Chondrocyte (in vitro differentiated cells): Measurements from ENCODE around the gene NSFL1C. TPM values are rescaled to one million over a fixed set of nuclear protein-coding genes. Genes with fewer than 3 reads are reported as not detected.

ENCODE experiments used
- DNase-seq: peaks from one replicate; pipeline ENCODE4 v3.0.0; 2021; ENCODE audit warnings: mixed read lengths, low spot score
- H3K27ac Mint-ChIP-seq: one replicate; pipeline ENCODE4 v1.8.0; 2021; ENCODE audit warnings: mild to moderate bottlenecking, moderate library complexity, mixed read lengths; ENCODE audit not compliant: unreplicated experiment
- H3K27me3 Mint-ChIP-seq: 2 replicates; pipeline ENCODE4 v1.8.0; 2021; ENCODE audit warnings: low read depth, mixed read lengths
- H3K36me3 Mint-ChIP-seq: 2 replicates; pipeline ENCODE4 v1.8.0; 2021; ENCODE audit warnings: low read depth, mixed read lengths
- H3K4me1 Mint-ChIP-seq: 2 replicates; pipeline ENCODE4 v1.8.0; 2021; ENCODE audit warnings: low read depth, mild to moderate bottlenecking, mixed read lengths
- H3K4me3 Mint-ChIP-seq: one replicate; pipeline ENCODE4 v1.8.0; 2021; ENCODE audit warnings: mild to moderate bottlenecking, moderate library complexity, mixed read lengths; ENCODE audit not compliant: unreplicated experiment
- H3K9me3 Mint-ChIP-seq: 2 replicates; pipeline ENCODE4 v1.8.0; 2021; ENCODE audit warnings: low read depth, mixed read lengths
- CTCF ChIP-seq: fragments of 200-600 bp; sonication (generic); IDR thresholded peaks from 2 replicates; pipeline ENCODE4 v1.5.0; 2021; ENCODE audit warnings: antibody characterized with exemption, mild to moderate bottlenecking, moderate library complexity
- total RNA-seq: library from RNA; stranded (reverse); gene quantifications from 3 replicates; pipeline ENCODE4 v1.2.1, GENCODE V29; 2021

The NSFL1C gene
- total RNA-seq, 1 donor from 2014 or later, result 75.3 TPM

- Mint-ChIP-seq H3K9me3 (no peaks in the 10 kb centered on the region), H3K4me3 (no peak overlapping the region), H3K27ac (no peak overlapping the region), H3K4me1 (peaks cover 11% of the 10 kb centered on the region), H3K36me3 (peaks cover 46% of the 10 kb centered on the region), H3K27me3 (no peaks in the 10 kb centered on the region)
- DNase-seq, result no peak
- no peak for TF ChIP-seq CTCF
Observed at GRCh38 chr20:1450926-1451491, 15.6 kb downstream of the NSFL1C start.

GRCh38 chr20:1449370-1449769, 17.3 kb downstream of the NSFL1C start:
- Mint-ChIP-seq H3K4me3 (no peak overlapping the region), H3K9me3 (no peaks in the 10 kb centered on the region), H3K4me1 (no peaks in the 10 kb centered on the region), H3K27ac (no peak overlapping the region), H3K27me3 (no peaks in the 10 kb centered on the region), H3K36me3 (peaks cover 53% of the 10 kb centered on the region)
- no peak for DNase-seq
- no peak for TF ChIP-seq CTCF

- no peak overlapping the region for H3K4me3 Mint-ChIP-seq
- no peaks in the 10 kb centered on the region for H3K9me3 Mint-ChIP-seq
- no peak overlapping the region for H3K27ac Mint-ChIP-seq
- TF ChIP-seq CTCF, result no peak
- no peaks in the 10 kb centered on the region for H3K4me1 Mint-ChIP-seq
- peaks cover 54% of the 10 kb centered on the region for H3K36me3 Mint-ChIP-seq
- DNase-seq, result no peak
- no peaks in the 10 kb centered on the region for H3K27me3 Mint-ChIP-seq
Observed at GRCh38 chr20:1448081-1448620, 18.5 kb downstream of the NSFL1C start.

- Mint-ChIP-seq H3K36me3 (peaks cover 49% of the 10 kb centered on the region), H3K27ac (no peak overlapping the region), H3K9me3 (no peaks in the 10 kb centered on the region), H3K4me3 (no peak overlapping the region), H3K27me3 (no peaks in the 10 kb centered on the region), H3K4me1 (no peaks in the 10 kb centered on the region)
- no peak for DNase-seq
- TF ChIP-seq CTCF, result no peak
Observed at GRCh38 chr20:1446536-1446935, 20.1 kb downstream of the NSFL1C start.

DNA sequence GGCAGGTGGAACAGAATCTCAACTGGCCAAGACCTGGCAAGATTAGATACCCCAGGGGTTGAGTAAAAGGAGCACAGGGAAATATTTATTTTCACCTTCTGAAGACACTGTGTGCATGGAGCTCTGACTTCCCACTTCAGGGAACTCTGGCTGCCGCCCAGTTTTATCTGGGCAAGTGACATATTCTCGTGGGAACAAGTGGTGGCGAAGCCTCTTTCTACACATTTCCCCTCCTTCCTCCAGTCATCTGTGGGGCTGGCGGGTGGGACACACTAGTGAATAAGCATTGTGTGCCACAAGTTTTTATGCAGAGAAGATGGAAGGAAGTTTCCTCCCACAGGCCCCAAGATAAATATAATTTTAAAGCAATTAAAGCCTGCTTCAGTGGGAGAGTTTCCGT, 23.6 kb downstream of the NSFL1C start:
- H3K27ac Mint-ChIP-seq, result no peak overlapping the region
- H3K27me3 Mint-ChIP-seq, result no peaks in the 10 kb centered on the region
- H3K9me3 Mint-ChIP-seq, result no peaks in the 10 kb centered on the region
- no peaks in the 10 kb centered on the region for H3K4me1 Mint-ChIP-seq
- no peak overlapping the region for H3K4me3 Mint-ChIP-seq
- DNase-seq, result no peak
- peaks cover 35% of the 10 kb centered on the region for H3K36me3 Mint-ChIP-seq
- TF ChIP-seq CTCF, result no peak
